ENCODE data around the gene SCNN1B.
"Not testable (repeated sequence)": the region's sequence is repeated elsewhere in the genome, so short reads cannot be mapped to it uniquely, and the experiment has no call there.

The SCNN1B gene

GRCh38 chr16:23359092-23359760, 57.1 kb downstream of the SCNN1B start:
- H3K9me3 ChIP-seq (ENCODE audit: insufficient read depth, low read length): no peaks in the 10 kb centered on the region
- no peaks in the 10 kb centered on the region for H3K27me3 ChIP-seq (ENCODE audit: low read length)
- no peak for TF ChIP-seq EZH2phosphoT487 (conservative IDR thresholded peaks at IDR 0.05; ENCODE audit: low read length)
- no peak for TF ChIP-seq CTCF (IDR thresholded peaks at IDR 0.05; ENCODE audit: insufficient read depth, low read length, poor library complexity, severe bottlenecking)
- H3F3A ChIP-seq (ENCODE audit: insufficient read depth): no peaks in the 10 kb centered on the region
- no peak overlapping the region for H3K9ac ChIP-seq (ENCODE audit: low read length)
- no peaks in the 10 kb centered on the region for H3K36me3 ChIP-seq (ENCODE audit: low read length)
- no peaks in the 10 kb centered on the region for H3K9me2 ChIP-seq (replicated peaks; ENCODE audit: insufficient read depth, low read length)
- H4K20me1 ChIP-seq (ENCODE audit: low read depth, low read length): no peaks in the 10 kb centered on the region
- peak overlapping the region; percentile 44 for H2AFZ ChIP-seq (ENCODE audit: low read depth, low read length, severe bottlenecking)
- H3K4me2 ChIP-seq (ENCODE audit: low read depth, low read length, poor library complexity, severe bottlenecking): no peak overlapping the region
- H3K79me2 ChIP-seq (ENCODE audit: insufficient read depth, low read length): no peaks in the 10 kb centered on the region
- H3K27ac ChIP-seq (ENCODE audit: low read depth, low read length): no peak overlapping the region
- H3K4me3 ChIP-seq (ENCODE audit: insufficient read depth, low read length, poor library complexity, severe bottlenecking): no peak overlapping the region

DNA sequence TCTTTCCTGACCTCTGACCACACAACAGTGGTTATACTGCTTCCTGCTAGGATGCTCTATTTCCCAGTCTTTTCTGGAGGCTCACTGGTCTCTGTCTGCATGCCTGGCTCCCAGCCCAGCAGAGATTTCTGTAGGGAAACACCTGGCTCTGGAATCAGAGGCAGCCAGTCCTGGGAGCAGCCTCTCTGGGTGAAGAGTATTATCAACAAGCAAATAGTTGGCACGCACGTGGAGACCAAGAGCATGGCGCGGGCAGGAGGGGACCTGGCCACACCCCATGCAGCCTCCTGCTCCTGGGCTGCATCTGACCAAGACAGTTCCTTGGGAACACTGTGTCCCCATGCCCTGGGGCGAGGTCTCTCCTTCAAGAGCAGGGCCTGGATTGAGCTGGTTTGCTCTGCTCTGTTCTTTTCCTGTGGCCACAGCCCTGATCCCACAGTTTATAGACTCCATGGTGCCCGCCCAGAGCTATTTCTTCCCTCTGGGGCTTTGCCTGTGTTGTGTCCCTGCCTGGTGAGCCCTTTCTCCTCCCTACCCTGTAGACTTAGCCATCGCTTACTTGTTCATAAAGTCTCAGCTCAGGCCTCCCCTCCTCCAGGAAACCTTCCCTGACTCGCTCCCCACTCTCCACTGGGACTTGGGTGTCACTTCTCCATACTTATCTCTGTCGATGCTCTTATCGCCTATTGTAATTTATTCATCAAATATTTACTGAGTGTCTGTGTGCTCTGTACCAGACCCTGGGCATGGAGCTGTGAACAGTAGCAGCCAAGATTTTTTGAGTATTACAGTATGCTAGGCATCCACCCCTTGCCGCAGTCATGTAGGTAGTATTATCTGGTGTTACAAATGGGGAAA, 60.6 kb downstream of the SCNN1B start:
- no peak overlapping the region for H3K4me3 ChIP-seq (ENCODE audit: insufficient read depth, low read length, poor library complexity, severe bottlenecking)
- no peaks in the 10 kb centered on the region for H3K36me3 ChIP-seq (ENCODE audit: low read length)
- no peaks in the 10 kb centered on the region for H4K20me1 ChIP-seq (ENCODE audit: low read depth, low read length)
- H2AFZ ChIP-seq (ENCODE audit: low read depth, low read length, severe bottlenecking): no peak overlapping the region
- no peaks in the 10 kb centered on the region for H3K79me2 ChIP-seq (ENCODE audit: insufficient read depth, low read length)
- no peak overlapping the region for H3K9ac ChIP-seq (ENCODE audit: low read length)
- TF ChIP-seq EZH2phosphoT487 (conservative IDR thresholded peaks at IDR 0.05; ENCODE audit: low read length) (no peak), CTCF (IDR thresholded peaks at IDR 0.05; ENCODE audit: insufficient read depth, low read length, poor library complexity, severe bottlenecking) (no peak)
- no peak overlapping the region for H3K4me2 ChIP-seq (ENCODE audit: low read depth, low read length, poor library complexity, severe bottlenecking)
- H3K27ac ChIP-seq (ENCODE audit: low read depth, low read length): no peak overlapping the region
- no peaks in the 10 kb centered on the region for H3K9me3 ChIP-seq (ENCODE audit: insufficient read depth, low read length)
- H3K27me3 ChIP-seq (ENCODE audit: low read length): no peaks in the 10 kb centered on the region
- no peaks in the 10 kb centered on the region for H3K9me2 ChIP-seq (replicated peaks; ENCODE audit: insufficient read depth, low read length)
- no peaks in the 10 kb centered on the region for H3F3A ChIP-seq (ENCODE audit: insufficient read depth)

DNA sequence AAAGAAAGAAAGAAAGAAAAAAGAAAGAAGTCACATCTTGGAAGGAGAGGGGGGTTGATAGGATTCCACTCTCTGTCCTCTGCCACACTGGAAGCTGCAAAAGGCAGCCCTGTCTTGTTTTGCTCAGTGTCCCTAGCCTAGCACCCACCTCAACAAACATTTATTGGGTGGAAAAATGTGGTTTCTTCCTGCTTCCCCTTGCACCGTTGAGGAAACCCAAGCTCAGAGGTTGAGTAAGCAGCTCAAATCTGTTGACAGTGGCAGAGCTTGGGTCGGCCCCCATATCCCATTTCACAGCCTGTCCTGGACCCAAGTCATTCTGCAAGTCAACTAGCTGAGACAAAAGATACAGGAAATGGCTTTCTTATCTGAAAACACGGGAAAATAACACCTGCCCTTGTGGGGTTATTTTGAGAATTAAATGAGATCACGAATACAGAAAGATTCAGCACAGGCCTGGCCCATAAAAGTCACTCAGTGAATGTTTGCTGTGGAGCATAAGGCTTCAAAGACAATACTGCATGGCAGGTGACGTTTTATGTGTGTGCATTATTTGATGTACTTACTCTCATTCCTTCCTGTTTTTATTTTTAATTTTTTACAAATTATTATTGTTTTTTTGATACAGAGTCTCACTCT, 63.6 kb downstream of the SCNN1B start:
- Histone ChIP-seq H3K27me3 (ENCODE audit: low read length) (no peaks in the 10 kb centered on the region), H3K36me3 (ENCODE audit: low read length) (no peaks in the 10 kb centered on the region), H3K4me2 (ENCODE audit: low read depth, low read length, poor library complexity, severe bottlenecking) (peak overlapping the region; percentile 48), H3F3A (ENCODE audit: insufficient read depth) (peaks cover 2% of the 10 kb centered on the region; the same call in 1 of the 2 replicates), H2AFZ (ENCODE audit: low read depth, low read length, severe bottlenecking) (peak overlapping the region; percentile 93), H3K79me2 (ENCODE audit: insufficient read depth, low read length) (no peaks in the 10 kb centered on the region), H3K9me3 (ENCODE audit: insufficient read depth, low read length) (no peaks in the 10 kb centered on the region), H3K9ac (ENCODE audit: low read length) (peak overlapping the region; percentile 27), H3K9me2 (replicated peaks; ENCODE audit: insufficient read depth, low read length) (no peaks in the 10 kb centered on the region), H3K4me3 (ENCODE audit: insufficient read depth, low read length, poor library complexity, severe bottlenecking) (peak overlapping the region; percentile 13), H3K27ac (ENCODE audit: low read depth, low read length) (peak overlapping the region; percentile 59), H4K20me1 (ENCODE audit: low read depth, low read length) (no peaks in the 10 kb centered on the region)
- TF ChIP-seq CTCF (IDR thresholded peaks at IDR 0.05; ENCODE audit: insufficient read depth, low read length, poor library complexity, severe bottlenecking) (no peak), EZH2phosphoT487 (conservative IDR thresholded peaks at IDR 0.05; ENCODE audit: low read length) (no peak)

- not testable (repeated sequence) for H3F3A ChIP-seq (ENCODE audit: insufficient read depth)
Measured at GRCh38 chr16:23366341-23366740, 64.2 kb downstream of the SCNN1B start.

More at GRCh38 chr16:23366341-23366740, 64.2 kb downstream of the SCNN1B start:
- H3K4me2 ChIP-seq (ENCODE audit: low read depth, low read length, poor library complexity, severe bottlenecking): peak overlapping the region; percentile 48
- not testable (repeated sequence) for H3K4me3 ChIP-seq (ENCODE audit: insufficient read depth, low read length, poor library complexity, severe bottlenecking); H2AFZ ChIP-seq (ENCODE audit: low read depth, low read length, severe bottlenecking); H3K79me2 ChIP-seq (ENCODE audit: insufficient read depth, low read length); H3K9me2 ChIP-seq (replicated peaks; ENCODE audit: insufficient read depth, low read length); H3K27me3 ChIP-seq (ENCODE audit: low read length); H3K36me3 ChIP-seq (ENCODE audit: low read length); H3K9me3 ChIP-seq (ENCODE audit: insufficient read depth, low read length); H3K9ac ChIP-seq (ENCODE audit: low read length); H4K20me1 ChIP-seq (ENCODE audit: low read depth, low read length)
- peak overlapping the region; percentile 59 for H3K27ac ChIP-seq (ENCODE audit: low read depth, low read length)
